HEK293T (cell line): ENCODE results near the gene PRKG1.

Experiments
- CTCF ChIA-PET: fragments of 350-600 bp; formaldehyde crosslinking; extraction: SDS; loops from one replicate; lab custom pipeline; 2021; ENCODE audit warnings: antibody characterized with exemption, inconsistent platforms; lab: Yijun Ruan, JAX
- POLR2A ChIA-PET: fragments of 350-600 bp; formaldehyde crosslinking; extraction: SDS; loops from one replicate; lab custom pipeline; 2020; ENCODE audit warnings: antibody characterized with exemption, inconsistent platforms; lab: Yijun Ruan, JAX
- DNase-seq: peaks from one replicate; pipeline ENCODE4 v3.0.0; 2012; ENCODE audit warnings: mixed read lengths; ENCODE audit errors: extremely low spot score
- ARNT ChIP-seq: fragments of 450-650 bp; IDR thresholded peaks from 2 replicates; pipeline ENCODE4 v1.6.1; 2017; ENCODE audit warnings: mild to moderate bottlenecking
- BHLHE40 ChIP-seq: fragments of 450-650 bp; IDR thresholded peaks from 2 replicates; pipeline ENCODE4 v1.6.1; 2016; ENCODE audit warnings: mild to moderate bottlenecking, moderate library complexity, borderline replicate concordance
- CTBP1 ChIP-seq: fragments of 450-650 bp; IDR thresholded peaks from 2 replicates; pipeline ENCODE4 v1.6.1; 2016; ENCODE audit warnings: borderline replicate concordance
- ELF4 ChIP-seq: fragments of 450-650 bp; IDR thresholded peaks from 2 replicates; pipeline ENCODE4 v1.6.1; 2017; ENCODE audit warnings: antibody characterized with exemption
- FOXA1 ChIP-seq: fragments of 450-650 bp; IDR thresholded peaks from 2 replicates; pipeline ENCODE4 v1.6.1; 2016; ENCODE audit warnings: mild to moderate bottlenecking
- FOXK2 ChIP-seq: fragments of 450-650 bp; IDR thresholded peaks from 2 replicates; pipeline ENCODE4 v1.6.1; 2016; ENCODE audit warnings: mild to moderate bottlenecking
- FOXM1 ChIP-seq: fragments of 450-650 bp; IDR thresholded peaks from 2 replicates; pipeline ENCODE4 v1.6.1; 2017; ENCODE audit warnings: mild to moderate bottlenecking, borderline replicate concordance
- HDGF ChIP-seq: fragments of 450-650 bp; IDR thresholded peaks from 2 replicates; pipeline ENCODE4 v1.6.1; 2017; ENCODE audit warnings: antibody characterized with exemption, borderline replicate concordance
- L3MBTL2 ChIP-seq: fragments of 450-650 bp; conservative IDR thresholded peaks from 2 replicates; pipeline ENCODE4 v1.6.1; 2016; ENCODE audit warnings: mild to moderate bottlenecking
- LEF1 ChIP-seq: fragments of 450-650 bp; IDR thresholded peaks from 2 replicates; pipeline ENCODE4 v1.6.1; 2017; ENCODE audit warnings: mild to moderate bottlenecking, borderline replicate concordance
- NFRKB ChIP-seq: fragments of 450-650 bp; IDR thresholded peaks from 2 replicates; pipeline ENCODE4 v1.6.1; 2016; ENCODE audit warnings: mild to moderate bottlenecking, moderate library complexity
- PKNOX1 ChIP-seq: fragments of 450-650 bp; IDR thresholded peaks from 2 replicates; pipeline ENCODE4 v1.6.1; 2016
- SP1 ChIP-seq: fragments of 450-650 bp; IDR thresholded peaks from 2 replicates; pipeline ENCODE4 v1.6.1; 2017
- SUZ12 ChIP-seq: fragments of 450-650 bp; IDR thresholded peaks from 2 replicates; pipeline ENCODE4 v1.6.1; 2016; ENCODE audit warnings: mild to moderate bottlenecking
- TARDBP ChIP-seq: fragments of 450-650 bp; IDR thresholded peaks from 2 replicates; pipeline ENCODE4 v1.6.1; 2016
- ZNF384 ChIP-seq: fragments of 450-650 bp; IDR thresholded peaks from 2 replicates; pipeline ENCODE4 v1.6.1; 2016

PRKG1 gene

GRCh38 chr10:51400392-51401096 is 326.3 kb downstream of the PRKG1 start:
- POLR2A ChIA-PET, result no interaction called here
- DNase-seq, result no peak
- TF ChIP-seq CTBP1, result no peak
- no peak for TF ChIP-seq FOXK2
- TF ChIP-seq HDGF, result no peak
- TF ChIP-seq SUZ12, result no peak
- no peak for TF ChIP-seq TARDBP
- no peak for TF ChIP-seq BHLHE40
- TF ChIP-seq L3MBTL2, result no peak
- TF ChIP-seq PKNOX1, result no peak
- TF ChIP-seq ZNF384, result no peak
- CTCF ChIA-PET, result interaction anchor here (0.7 kb wide), 1 partner anchor 11 kb away, joined by 3 read pairs; no protein-coding TSS in a partner anchor

GRCh38 chr10:51403521-51403920 is 329.2 kb downstream of the PRKG1 start:
- POLR2A ChIA-PET, result no interaction called here
- CTCF ChIA-PET, result no interaction called here
- DNase-seq, result no peak
- TF ChIP-seq ARNT (no peak), BHLHE40 (no peak), ELF4 (no peak), SUZ12 (no peak), FOXK2 (no peak), SP1 (no peak), LEF1 (no peak)

GRCh38 chr10:51405580-51406351 is 331.5 kb downstream of the PRKG1 start:
- ChIA-PET POLR2A (no interaction called here), CTCF (no interaction called here)
- no peak for DNase-seq
- TF ChIP-seq LEF1 (no peak), L3MBTL2 (no peak), FOXK2 (no peak), FOXA1 (no peak), CTBP1 (no peak), SUZ12 (no peak), ELF4 (no peak), NFRKB (no peak), ZNF384 (no peak), BHLHE40 (no peak), ARNT (no peak), TARDBP (no peak), HDGF (no peak), FOXM1 (no peak)

GRCh38 chr10:51406581-51406980 is 332.3 kb downstream of the PRKG1 start:
- ChIA-PET POLR2A (no interaction called here), CTCF (no interaction called here)
- TF ChIP-seq CTBP1, result no peak
- TF ChIP-seq TARDBP, result no peak
- TF ChIP-seq ARNT, result no peak
- TF ChIP-seq BHLHE40, result no peak
- no peak for TF ChIP-seq LEF1
- no peak for TF ChIP-seq ZNF384
- no peak for TF ChIP-seq HDGF
- no peak for TF ChIP-seq ELF4
- TF ChIP-seq FOXM1, result no peak
- TF ChIP-seq SUZ12, result no peak
- no peak for TF ChIP-seq PKNOX1
- DNase-seq, result no peak

- ChIA-PET CTCF (no interaction called here), POLR2A (no interaction called here)
- DNase-seq, result no peak
- TF ChIP-seq CTBP1, result no peak
- TF ChIP-seq NFRKB, result no peak
- no peak for TF ChIP-seq ARNT
- TF ChIP-seq FOXK2, result no peak
- no peak for TF ChIP-seq TARDBP
Observed at GRCh38 chr10:51416494-51416893, 342.2 kb downstream of the PRKG1 start.

GRCh38 chr10:51419196-51420093 is 345.2 kb downstream of the PRKG1 start:
- POLR2A ChIA-PET, result no interaction called here
- no peak for DNase-seq
- CTCF ChIA-PET, result no interaction called here
- TF ChIP-seq NFRKB, result no peak
- no peak for TF ChIP-seq SUZ12
- no peak for TF ChIP-seq PKNOX1
- no peak for TF ChIP-seq FOXA1
- no peak for TF ChIP-seq TARDBP
- TF ChIP-seq HDGF, result no peak
- TF ChIP-seq FOXK2, result no peak
- TF ChIP-seq LEF1, result no peak
- no peak for TF ChIP-seq L3MBTL2
